ENCODE measurements around the gene TEAD1. TPM values are rescaled to one million over a fixed set of nuclear protein-coding genes. Genes with fewer than 3 reads are reported as not detected.

Gene TEAD1
- total RNA-seq, 2 experiments from 2014 or later = 0.11 TPM; not detected in 1

DNA sequence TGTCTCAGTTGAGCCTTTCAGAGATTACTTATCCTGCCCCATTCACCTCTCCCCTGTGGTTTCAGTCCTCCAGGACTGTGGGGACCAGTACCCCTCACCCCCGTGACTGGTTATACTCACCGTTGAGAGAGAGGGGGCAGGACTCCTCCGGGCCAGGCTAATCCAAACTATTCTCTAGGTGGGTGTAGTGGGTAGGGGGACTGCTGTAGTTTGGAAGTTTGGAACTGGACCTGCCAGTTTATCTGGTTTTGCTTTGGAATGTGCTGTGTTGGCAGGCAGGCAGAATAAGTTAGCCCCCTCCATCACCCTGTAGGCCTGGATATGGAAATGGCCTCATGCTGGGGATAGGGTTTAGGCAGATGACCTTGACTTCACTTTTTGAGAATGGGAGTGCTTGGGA, 13.5 kb downstream of the TEAD1 start:
- Histone ChIP-seq H3K4me3 (ENCODE audit: low read length) (no peak overlapping the region), H3K9me3 (ENCODE audit: control insufficient read depth in 1 of 2, insufficient read depth in 1 of 2, low read length in 2 of 2) (no peaks in the 10 kb centered on the region), H3K36me3 (ENCODE audit: insufficient read depth, low read length) (no peaks in the 10 kb centered on the region), H3K4me1 (ENCODE audit: insufficient read depth, low read length) (no peaks in the 10 kb centered on the region), H3K27me3 (ENCODE audit: control insufficient read depth in 1 of 2, insufficient read depth in 2 of 2, low read length in 2 of 2) (peaks cover 16 to 56% of the 10 kb centered on the region in 2 experiments), H3K27ac (ENCODE audit: low read depth in 1 of 2, low read length in 2 of 2) (no peak overlapping the region)
- peaks cover 91% of the 10 kb centered on the region for H3K27me3 Mint-ChIP-seq
- H3K4me1 Mint-ChIP-seq (ENCODE audit: low read depth) = no peaks in the 10 kb centered on the region
- DNase-seq = no peak
- ChIA-PET POLR2A (no interaction called here), CTCF (no interaction called here)
- H3K9me3 Mint-ChIP-seq = no peaks in the 10 kb centered on the region
- H3K27ac Mint-ChIP-seq = no peak overlapping the region
- no peak overlapping the region for H3K4me3 Mint-ChIP-seq
- H3K36me3 Mint-ChIP-seq (ENCODE audit: low read depth) = no peaks in the 10 kb centered on the region
- intact Hi-C loops (cut with DNase I, micrococcal nuclease) = no loop called here
- no peak for ATAC-seq (ENCODE audit: poor library complexity)
- TF ChIP-seq CTCF (IDR thresholded peaks at IDR 0.05) = no peak

- peaks cover 91% of the 10 kb centered on the region for H3K27me3 Mint-ChIP-seq
- H3K4me1 Mint-ChIP-seq (ENCODE audit: low read depth) = peaks cover 6% of the 10 kb centered on the region
- POLR2A ChIA-PET = interaction anchor here (0.7 kb wide), 1 partner anchor 1690 kb away, joined by 3 read pairs; no protein-coding TSS in a partner anchor
- ATAC-seq (ENCODE audit: poor library complexity) (no peak), DNase-seq (no peak)
- no peak overlapping the region for H3K4me3 ChIP-seq (ENCODE audit: low read length)
- H3K9me3 ChIP-seq (ENCODE audit: control insufficient read depth in 1 of 2, insufficient read depth in 1 of 2, low read length in 2 of 2) = no peaks in the 10 kb centered on the region
- intact Hi-C loops (cut with DNase I, micrococcal nuclease) = no loop called here
- no peak overlapping the region for H3K27ac Mint-ChIP-seq
- peaks cover 3% of the 10 kb centered on the region for H3K4me1 ChIP-seq (ENCODE audit: insufficient read depth, low read length)
- no peak for TF ChIP-seq CTCF (IDR thresholded peaks at IDR 0.05)
- H3K36me3 Mint-ChIP-seq (ENCODE audit: low read depth) = no peaks in the 10 kb centered on the region
- H3K27me3 ChIP-seq (ENCODE audit: control insufficient read depth in 1 of 2, insufficient read depth in 2 of 2, low read length in 2 of 2) = peaks cover 23 to 60% of the 10 kb centered on the region in 2 experiments
- CTCF ChIA-PET = no interaction called here
- H3K9me3 Mint-ChIP-seq = no peaks in the 10 kb centered on the region
- no peak overlapping the region for H3K4me3 Mint-ChIP-seq
- H3K27ac ChIP-seq (ENCODE audit: low read depth in 1 of 2, low read length in 2 of 2) = no peak overlapping the region
- H3K36me3 ChIP-seq (ENCODE audit: insufficient read depth, low read length) = no peaks in the 10 kb centered on the region
Observed at GRCh38 chr11:12689029-12689755, 15.0 kb downstream of the TEAD1 start.

GRCh38 chr11:12690663-12691062, 16.4 kb downstream of the TEAD1 start:
- H3K27ac Mint-ChIP-seq = no peak overlapping the region
- DNase-seq (no peak), ATAC-seq (ENCODE audit: poor library complexity) (no peak)
- peaks cover 6% of the 10 kb centered on the region for H3K4me1 Mint-ChIP-seq (ENCODE audit: low read depth)
- H3K9me3 ChIP-seq (ENCODE audit: control insufficient read depth in 1 of 2, insufficient read depth in 1 of 2, low read length in 2 of 2) = no peaks in the 10 kb centered on the region
- POLR2A ChIA-PET = no interaction called here
- peaks cover 32 to 66% of the 10 kb centered on the region in 2 experiments for H3K27me3 ChIP-seq (ENCODE audit: control insufficient read depth in 1 of 2, insufficient read depth in 2 of 2, low read length in 2 of 2)
- no peaks in the 10 kb centered on the region for H3K9me3 Mint-ChIP-seq
- no peak overlapping the region for H3K4me3 ChIP-seq (ENCODE audit: low read length)
- no peak for TF ChIP-seq CTCF (IDR thresholded peaks at IDR 0.05)
- H3K36me3 ChIP-seq (ENCODE audit: insufficient read depth, low read length) = no peaks in the 10 kb centered on the region
- no peak overlapping the region for H3K27ac ChIP-seq (ENCODE audit: low read depth in 1 of 2, low read length in 2 of 2)
- CTCF ChIA-PET = no interaction called here
- peaks cover 3% of the 10 kb centered on the region for H3K4me1 ChIP-seq (ENCODE audit: insufficient read depth, low read length)
- H3K4me3 Mint-ChIP-seq = no peak overlapping the region
- intact Hi-C loops (cut with DNase I, micrococcal nuclease) = no loop called here
- no peaks in the 10 kb centered on the region for H3K36me3 Mint-ChIP-seq (ENCODE audit: low read depth)
- peaks cover 90% of the 10 kb centered on the region for H3K27me3 Mint-ChIP-seq
